ENCODE results near the gene AJAP1.
A peak's percentile ranks its signal among the peaks of the same experiment; 100 is the strongest.

Gene AJAP1

GRCh38 chr1:4633346-4633745 is 21.1 kb upstream of the AJAP1 start:
- DNase-seq = no peak

GRCh38 chr1:4634156-4634792 is 20.1 kb upstream of the AJAP1 start:
- DNase-seq = no peak

- no peak for DNase-seq
Measured at GRCh38 chr1:4634793-4635406, 19.5 kb upstream of the AJAP1 start.

GRCh38 chr1:4636186-4636585 is 18.2 kb upstream of the AJAP1 start:
- no peak for DNase-seq

- no peak for DNase-seq
Measured at GRCh38 chr1:4636644-4637380, 17.6 kb upstream of the AJAP1 start.

- no peak for DNase-seq
Measured at GRCh38 chr1:4637616-4638344, 16.6 kb upstream of the AJAP1 start.

GRCh38 chr1:4638345-4638729 is 16.1 kb upstream of the AJAP1 start:
- DNase-seq = no peak

- no peak for DNase-seq
Measured at GRCh38 chr1:4640931-4641330, 13.5 kb upstream of the AJAP1 start.

- DNase-seq = no peak
Measured at GRCh38 chr1:4647391-4647790, 7.0 kb upstream of the AJAP1 start.

GRCh38 chr1:4648657-4649056 is 5.8 kb upstream of the AJAP1 start:
- DNase-seq = no peak

GRCh38 chr1:4650481-4650880 is 3.9 kb upstream of the AJAP1 start:
- no peak for DNase-seq

GRCh38 chr1:4650981-4651380 is 3.4 kb upstream of the AJAP1 start:
- DNase-seq = no peak

- DNase-seq = peak; percentile 4
Measured at GRCh38 chr1:4652631-4653327, 1.6 kb upstream of the AJAP1 start.

GRCh38 chr1:4653328-4653660 is 1.1 kb upstream of the AJAP1 start:
- DNase-seq = no peak

- no peak for DNase-seq
Measured at GRCh38 chr1:4654764-4655673, 610 bp downstream of the AJAP1 start.

GRCh38 chr1:4655674-4656532 is 1.5 kb downstream of the AJAP1 start:
- DNase-seq = peak; percentile 36

- no peak for DNase-seq
Measured at GRCh38 chr1:4656533-4657140, 2.2 kb downstream of the AJAP1 start.

- DNase-seq = no peak
Measured at GRCh38 chr1:4657244-4657789, 2.9 kb downstream of the AJAP1 start.

GRCh38 chr1:4657960-4658541 is 3.6 kb downstream of the AJAP1 start:
- DNase-seq = no peak
